Caco-2 (cell line): Measurements from ENCODE around the gene CNOT6. TPM values are rescaled to one million over a fixed set of nuclear protein-coding genes. Genes with fewer than 3 reads are reported as not detected.

Source experiments
- BruUV-seq: library from RNA; stranded (reverse); fragments of 400-500 nt; replicated peaks from 2 replicates; lab custom pipeline; 2021; lab: Mats Ljungman, UMichigan
- CTCF ChIA-PET: fragments of 300-600 bp; sonication (Branson Sonifier 250); formaldehyde crosslinking; loops from one replicate; lab custom pipeline; 2022; ENCODE audit warnings: antibody characterized with exemption; lab: Charles Lee
- POLR2A ChIA-PET: fragments of 300-600 bp; sonication (Branson Sonifier 250); formaldehyde crosslinking; loops from one replicate; lab custom pipeline; 2022; ENCODE audit warnings: antibody characterized with exemption; lab: Charles Lee
- DNase-seq, 2 experiments: peaks; one replicate each; pipeline versions ENCODE4 v3.0.0 to v3.0.0-alpha.2; 2020 to 2022
- H3K27me3 ChIP-seq: replicated peaks from 2 replicates; pipeline ENCODE4 v1.6.0; 2011; ENCODE audit warnings: low read length; ENCODE audit not compliant: control insufficient read depth, insufficient read depth
- H3K36me3 ChIP-seq: 2 replicates; pipeline ENCODE4 v1.5.1; 2011; ENCODE audit warnings: low read length; ENCODE audit not compliant: control insufficient read depth, insufficient read depth
- H3K4me1 ChIP-seq: fragments of 250-450 bp; sonication (Bioruptor Pico); 2 replicates; pipeline ENCODE4 v1.5.1; 2020; ENCODE audit warnings: mild to moderate bottlenecking
- H3K4me3 ChIP-seq: 2 replicates; pipeline ENCODE4 v1.5.1; 2011; ENCODE audit warnings: low read depth, mild to moderate bottlenecking, control low read depth, low read length
- H3K9me3 ChIP-seq: fragments of 250-450 bp; sonication (Bioruptor Pico); 2 replicates; pipeline ENCODE4 v1.5.1; 2020; ENCODE audit warnings: mild to moderate bottlenecking, moderate library complexity
- H3K27ac Mint-ChIP-seq: one replicate; pipeline ENCODE4 v1.8.0; 2022; ENCODE audit warnings: mixed read lengths; ENCODE audit not compliant: unreplicated experiment
- H3K27me3 Mint-ChIP-seq: one replicate; pipeline ENCODE4 v1.8.0; 2022; ENCODE audit warnings: mixed read lengths; ENCODE audit not compliant: insufficient read depth, unreplicated experiment
- H3K36me3 Mint-ChIP-seq: one replicate; pipeline ENCODE4 v1.8.0; 2022; ENCODE audit warnings: mild to moderate bottlenecking, mixed read lengths; ENCODE audit not compliant: insufficient read depth, unreplicated experiment
- H3K4me1 Mint-ChIP-seq: one replicate; pipeline ENCODE4 v1.8.0; 2022; ENCODE audit warnings: low read depth, mixed read lengths; ENCODE audit not compliant: unreplicated experiment
- H3K4me3 Mint-ChIP-seq: one replicate; pipeline ENCODE4 v1.8.0; 2022; ENCODE audit warnings: mild to moderate bottlenecking, moderate library complexity, mixed read lengths; ENCODE audit not compliant: unreplicated experiment
- H3K9me3 Mint-ChIP-seq: one replicate; pipeline ENCODE4 v1.8.0; 2022; ENCODE audit warnings: mixed read lengths; ENCODE audit not compliant: unreplicated experiment
- CTCF ChIP-seq, 2 experiments: fragments of 200-600 bp in 1 of 2; IDR thresholded peaks; 1 replicate in 1 of 2; 2 replicates in 1 of 2; pipeline versions ENCODE4 v1.5.1 to v1.8.0; 2011 to 2022; ENCODE audit warnings: antibody characterized with exemption in 1 of 2, control low read depth in 1 of 2, inconsistent platforms in 1 of 2, low read depth in 1 of 2, low read length in 1 of 2, mild to moderate bottlenecking in 1 of 2, moderate library complexity in 1 of 2; ENCODE audit not compliant: insufficient read depth in 1 of 2, severe bottlenecking in 1 of 2, unreplicated experiment in 1 of 2
- intact Hi-C: fragments of 100-400 bp; cut with micrococcal nuclease; formaldehyde crosslinking; loops from one replicate; pipeline ENCODE4 v1.10.0; 2022; ENCODE audit not compliant: unreplicated experiment
- total RNA-seq: library from RNA; stranded (reverse); gene quantifications from 2 replicates; pipeline ENCODE4 v1.2.3, GENCODE V29; 2022

The CNOT6 gene
- total RNA-seq, 1 experiment from 2014 or later = 46.3 TPM

DNA sequence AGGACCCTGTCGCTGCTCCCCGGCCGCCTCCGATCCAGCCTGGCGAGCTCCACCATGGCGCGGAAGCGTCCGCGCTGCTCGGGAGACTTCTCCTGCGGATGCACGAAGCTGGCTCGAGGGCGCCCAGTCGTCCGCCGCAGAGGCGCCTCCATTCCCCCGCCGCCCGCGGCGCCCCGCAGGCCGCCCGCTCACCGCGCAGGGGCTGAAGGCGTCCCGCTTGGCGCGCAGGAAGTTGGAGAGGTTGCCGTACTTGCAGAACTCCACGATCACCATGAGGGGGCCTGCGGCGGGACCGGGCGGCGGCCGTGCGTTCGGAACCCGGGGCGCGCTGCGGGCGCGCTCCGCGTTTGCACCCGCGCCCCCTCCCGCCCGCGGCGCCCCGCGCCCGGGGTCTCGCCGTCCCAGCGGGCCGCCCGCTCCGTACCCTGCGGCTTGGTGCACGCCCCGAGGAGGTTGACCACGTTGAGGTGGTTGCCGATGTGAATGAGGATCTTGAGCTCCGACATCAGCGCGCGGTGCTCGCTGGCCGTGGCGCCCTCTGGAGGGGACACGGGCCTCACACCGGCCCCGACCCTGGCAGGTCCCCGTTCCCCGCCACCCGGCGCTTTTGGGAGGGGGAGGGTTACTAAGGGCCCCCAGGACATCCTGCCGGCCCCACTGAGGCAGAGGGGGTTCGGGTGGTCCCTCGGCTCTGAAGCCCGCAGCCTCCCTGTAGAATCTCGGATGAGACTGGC lies 124.8 kb downstream of the CNOT6 start:
- ChIA-PET CTCF (interaction anchor here (1.1 kb wide), 1 partner anchor 13 kb away, joined by 3 read pairs; no protein-coding TSS in a partner anchor), POLR2A (no interaction called here)
- H3K27me3 Mint-ChIP-seq = peaks cover 11% of the 10 kb centered on the region
- TF ChIP-seq CTCF (IDR thresholded peaks at IDR 0.05; ENCODE audit: insufficient read depth in 1 of 2, low read depth in 1 of 2, low read length in 1 of 2, severe bottlenecking in 1 of 2, unreplicated experiment in 1 of 2) = no peak
- no peaks in the 10 kb centered on the region for H3K36me3 ChIP-seq
- no peaks in the 10 kb centered on the region for H3K9me3 ChIP-seq
- no peaks in the 10 kb centered on the region for H3K4me1 Mint-ChIP-seq
- no TSS peak for BruUV-seq
- no peak overlapping the region for H3K27ac Mint-ChIP-seq
- H3K27me3 ChIP-seq = no peaks in the 10 kb centered on the region
- DNase-seq = no peak
- no peak overlapping the region for H3K4me3 Mint-ChIP-seq
- no peaks in the 10 kb centered on the region for H3K4me1 ChIP-seq
- no peaks in the 10 kb centered on the region for H3K9me3 Mint-ChIP-seq
- intact Hi-C loops = no loop called here
- no peaks in the 10 kb centered on the region for H3K36me3 Mint-ChIP-seq
- H3K4me3 ChIP-seq = no peak overlapping the region

DNA sequence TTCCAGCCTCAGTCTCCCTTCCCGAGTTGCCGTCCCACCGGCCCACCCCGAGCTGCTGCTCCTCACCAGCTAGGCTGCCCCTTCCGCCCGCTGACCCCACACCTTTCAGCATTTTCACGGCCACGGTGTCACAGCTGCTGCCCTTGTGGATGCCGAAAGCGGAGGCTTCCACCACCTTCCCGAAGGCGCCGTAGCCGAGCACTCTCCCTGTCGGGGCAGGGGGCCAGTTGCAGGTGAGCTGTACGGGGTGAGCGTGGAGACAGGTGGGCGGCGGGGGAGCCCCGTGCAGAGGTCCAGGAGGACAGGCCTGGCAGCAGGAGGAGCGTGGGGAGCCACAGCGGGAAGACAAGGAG lies 125.4 kb downstream of the CNOT6 start:
- CTCF ChIA-PET = interaction anchor here (1.1 kb wide), 1 partner anchor 13 kb away, joined by 3 read pairs; no protein-coding TSS in a partner anchor
- Histone ChIP-seq H3K4me3 (no peak overlapping the region), H3K9me3 (no peaks in the 10 kb centered on the region), H3K27me3 (no peaks in the 10 kb centered on the region), H3K4me1 (no peaks in the 10 kb centered on the region), H3K36me3 (no peaks in the 10 kb centered on the region)
- Mint-ChIP-seq H3K27me3 (peaks cover 8% of the 10 kb centered on the region), H3K9me3 (no peaks in the 10 kb centered on the region), H3K4me3 (no peak overlapping the region), H3K36me3 (no peaks in the 10 kb centered on the region), H3K4me1 (no peaks in the 10 kb centered on the region), H3K27ac (no peak overlapping the region)
- BruUV-seq = no TSS peak
- intact Hi-C loops = no loop called here
- no peak for DNase-seq
- POLR2A ChIA-PET = no interaction called here
- TF ChIP-seq CTCF (IDR thresholded peaks at IDR 0.05; ENCODE audit: insufficient read depth in 1 of 2, low read depth in 1 of 2, low read length in 1 of 2, severe bottlenecking in 1 of 2, unreplicated experiment in 1 of 2) = no peak

DNA sequence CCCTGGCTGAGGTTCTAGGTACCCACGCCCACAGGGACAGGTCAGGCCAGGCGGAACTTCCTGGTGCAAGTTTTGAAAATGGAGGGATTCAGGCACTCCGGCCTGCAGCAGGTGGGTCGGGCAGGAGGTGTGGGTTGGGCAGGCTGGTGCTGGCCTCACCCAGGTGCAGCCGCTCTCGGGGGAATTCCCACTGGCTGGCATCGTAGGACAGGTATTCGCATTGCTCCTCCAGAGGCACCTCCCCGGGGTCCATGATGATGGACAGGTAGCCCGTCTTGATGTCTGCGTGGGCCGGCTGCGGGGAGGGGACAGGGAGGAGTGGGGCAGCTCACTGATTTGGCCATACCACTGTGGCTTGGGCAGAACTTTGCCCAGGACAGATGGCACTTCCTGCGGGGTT lies 125.8 kb downstream of the CNOT6 start:
- H3K27me3 ChIP-seq = no peaks in the 10 kb centered on the region
- Mint-ChIP-seq H3K27ac (no peak overlapping the region), H3K9me3 (no peaks in the 10 kb centered on the region), H3K27me3 (peaks cover 8% of the 10 kb centered on the region), H3K4me1 (no peaks in the 10 kb centered on the region), H3K36me3 (no peaks in the 10 kb centered on the region), H3K4me3 (no peak overlapping the region)
- ChIA-PET CTCF (interaction anchor here (1.1 kb wide), 1 partner anchor 14 kb away, joined by 3 read pairs; no protein-coding TSS in a partner anchor), POLR2A (no interaction called here)
- no peak for TF ChIP-seq CTCF (IDR thresholded peaks at IDR 0.05; ENCODE audit: insufficient read depth in 1 of 2, low read depth in 1 of 2, low read length in 1 of 2, severe bottlenecking in 1 of 2, unreplicated experiment in 1 of 2)
- DNase-seq = no peak
- BruUV-seq = no TSS peak
- H3K4me3 ChIP-seq = no peak overlapping the region
- H3K36me3 ChIP-seq = no peaks in the 10 kb centered on the region
- no peaks in the 10 kb centered on the region for H3K4me1 ChIP-seq
- intact Hi-C loops = no loop called here
- no peaks in the 10 kb centered on the region for H3K9me3 ChIP-seq
